Measurements from ENCODE around the gene KIRREL1. TPM values are rescaled to one million over a fixed set of nuclear protein-coding genes. Genes with fewer than 3 reads are reported as not detected.

The KIRREL1 gene
- total RNA-seq, 1 experiment from 2014 or later, result 42.4 TPM

- TF ChIP-seq AFF4 (CRISPR knock-in tag; IDR thresholded peaks at IDR 0.05; ENCODE audit: borderline replicate concordance) (no peak), FOXP1 (CRISPR knock-in tag; IDR thresholded peaks at IDR 0.05; ENCODE audit: borderline replicate concordance) (no peak), NR1H2 (CRISPR knock-in tag; IDR thresholded peaks at IDR 0.05) (no peak), CREM (CRISPR knock-in tag; IDR thresholded peaks at IDR 0.05) (no peak), ZSCAN18 (CRISPR knock-in tag; IDR thresholded peaks at IDR 0.05) (no peak), SMAD4 (CRISPR knock-in tag; IDR thresholded peaks at IDR 0.05) (no peak), ZNF671 (CRISPR knock-in tag; IDR thresholded peaks at IDR 0.05) (no peak), ZNF263 (CRISPR knock-in tag; IDR thresholded peaks at IDR 0.05; ENCODE audit: low read depth) (no peak), GRHL2 (CRISPR knock-in tag; IDR thresholded peaks at IDR 0.05; ENCODE audit: insufficient replicate concordance, severe bottlenecking) (no peak)
Measured at GRCh38 chr1:157944663-157945280, 48.7 kb upstream of the KIRREL1 start (continued).

GRCh38 chr1:157948312-157949073 is 45.0 kb upstream of the KIRREL1 start:
- Mint-ChIP-seq H3K9me3 (no peaks in the 10 kb centered on the region), H3K4me3 (no peak overlapping the region), H3K27me3 (ENCODE audit: low read depth) (peaks cover 2% of the 10 kb centered on the region), H3K4me1 (peaks cover 2% of the 10 kb centered on the region; the same call in 1 of the 2 replicates), H3K36me3 (no peaks in the 10 kb centered on the region), H3K27ac (no peak overlapping the region)
- CTCF ChIA-PET, result interaction anchor here (0.6 to 2.6 kb wide), 53 partner anchors 10 to 749 kb away, joined by 3 to 33 read pairs (median 4); no protein-coding TSS in a partner anchor
- TF ChIP-seq CTCF (IDR thresholded peaks at IDR 0.05) (0 out of 2 replicates have a peak, but pooled peaks have one; percentile 16), GRHL2 (CRISPR knock-in tag; IDR thresholded peaks at IDR 0.05; ENCODE audit: insufficient replicate concordance, severe bottlenecking) (no peak)
- POLR2A ChIA-PET, result no interaction called here
- ATAC-seq, result peak; percentile 99
- DNase-seq (ENCODE audit: low spot score), result peak; percentile 59

- ChIA-PET CTCF (interaction anchor here (0.6 to 2.6 kb wide), 50 partner anchors 9 to 875 kb away, joined by 3 to 33 read pairs (median 4); no protein-coding TSS in a partner anchor), POLR2A (no interaction called here)
- Mint-ChIP-seq H3K4me3 (no peak overlapping the region), H3K36me3 (no peaks in the 10 kb centered on the region), H3K27me3 (ENCODE audit: low read depth) (peaks cover 2% of the 10 kb centered on the region), H3K9me3 (no peaks in the 10 kb centered on the region), H3K4me1 (peaks cover 2% of the 10 kb centered on the region; the same call in 1 of the 2 replicates), H3K27ac (no peak overlapping the region)
- DNase-seq (ENCODE audit: low spot score), result no peak
- no peak for ATAC-seq
- no peak for TF ChIP-seq USF1 (CRISPR knock-in tag; IDR thresholded peaks at IDR 0.05)
- TF ChIP-seq NFE2L1 (CRISPR knock-in tag; IDR thresholded peaks at IDR 0.05), result no peak
- TF ChIP-seq GRHL2 (CRISPR knock-in tag; IDR thresholded peaks at IDR 0.05; ENCODE audit: insufficient replicate concordance, severe bottlenecking), result no peak
- no peak for TF ChIP-seq AFF4 (CRISPR knock-in tag; IDR thresholded peaks at IDR 0.05; ENCODE audit: borderline replicate concordance)
- TF ChIP-seq ZNF671 (CRISPR knock-in tag; IDR thresholded peaks at IDR 0.05), result no peak
- no peak for TF ChIP-seq GTF2I (CRISPR knock-in tag; conservative IDR thresholded peaks at IDR 0.05)
- no peak for TF ChIP-seq ZNF317 (CRISPR knock-in tag; IDR thresholded peaks at IDR 0.05; ENCODE audit: borderline replicate concordance, low read depth)
- no peak for TF ChIP-seq HMGA2 (CRISPR knock-in tag; IDR thresholded peaks at IDR 0.05)
- TF ChIP-seq SMAD4 (CRISPR knock-in tag; IDR thresholded peaks at IDR 0.05), result no peak
Measured at GRCh38 chr1:157949074-157949354, 44.4 kb upstream of the KIRREL1 start.

Measured in WTC11 (cell line).